Right atrium auricular region (tissue), 2 donors: ENCODE measurements around the gene NSF. TPM values are rescaled to one million over a fixed set of nuclear protein-coding genes. Genes with fewer than 3 reads are reported as not detected.

Experiments used
- DNase-seq: peaks from one replicate; pipeline ENCODE4 v3.0.0-alpha.2; 2019; ENCODE audit warnings: low spot score
- H3K27ac ChIP-seq, 2 donors: fragments of 200-600 bp; sonication (generic); 1 replicate in 1 of 2; 2 replicates in 1 of 2; pipeline ENCODE4 v1.5.1; 2016 to 2019
- H3K27me3 ChIP-seq, 2 donors: fragments of 200-600 bp; sonication (generic); one replicate each; pipeline versions ENCODE4 v1.5.1 to v1.6.0; 2017 to 2019
- H3K36me3 ChIP-seq: fragments of 200-600 bp; sonication (generic); one replicate; pipeline ENCODE4 v1.5.1; 2016
- H3K4me1 ChIP-seq, 2 donors: fragments of 200-600 bp; sonication (generic); one replicate each; pipeline versions ENCODE4 v1.5.1 to v1.6.0; 2017 to 2019
- H3K4me3 ChIP-seq, 2 donors: fragments of 200-600 bp; sonication (generic); 1 replicate in 1 of 2; 2 replicates in 1 of 2; pipeline ENCODE4 v1.5.1; 2017 to 2019; ENCODE audit warnings: mild to moderate bottlenecking in 1 of 2, moderate library complexity in 1 of 2
- H3K9me3 ChIP-seq, 2 donors: fragments of 200-600 bp; sonication (generic); one replicate each; pipeline ENCODE4 v1.5.1; 2019
- total RNA-seq, 2 donors: library from RNA; depleted of rRNA; stranded (reverse); fragments of >200 nt; gene quantifications; one replicate each; pipeline ENCODE4 v1.1.0, GENCODE V29; 2016
- TF ChIP-seq, protein P1 (sequence below), 2 donors: fragments of 200-600 bp; sonication (generic); IDR thresholded peaks; one replicate each; pipeline ENCODE4 v1.5.1; 2019; ENCODE audit warnings: antibody characterized with exemption in 2 of 2

The NSF gene
- total RNA-seq, 2 donors from 2014 or later = 13.1 to 17.8 TPM

DNA sequence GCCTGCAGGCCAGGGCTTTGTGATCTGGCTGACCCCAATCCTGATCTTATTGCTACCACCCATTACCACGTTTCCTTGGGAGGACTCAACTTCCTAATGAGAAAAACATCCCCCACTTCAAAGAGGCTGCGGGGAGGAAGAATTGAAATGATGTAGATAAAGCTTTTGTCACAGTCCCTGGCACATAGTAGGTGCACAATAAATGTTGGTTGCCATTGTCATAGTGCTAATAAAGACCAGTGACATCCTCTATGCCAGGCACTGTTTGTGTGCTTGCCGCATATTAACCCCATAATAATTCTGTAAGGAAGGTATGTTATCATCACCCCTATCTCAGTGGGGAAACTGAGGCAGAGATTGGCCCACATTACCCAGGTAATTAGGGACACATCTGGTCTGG lies 205.6 kb downstream of the NSF start:
- no peak overlapping the region for H3K27ac ChIP-seq
- no peak for DNase-seq
- no peaks in the 10 kb centered on the region for H3K4me1 ChIP-seq
- no peaks in the 10 kb centered on the region for H3K27me3 ChIP-seq
- no peaks in the 10 kb centered on the region for H3K36me3 ChIP-seq
- H3K4me3 ChIP-seq = no peak overlapping the region
- TF ChIP-seq, protein P1, sequence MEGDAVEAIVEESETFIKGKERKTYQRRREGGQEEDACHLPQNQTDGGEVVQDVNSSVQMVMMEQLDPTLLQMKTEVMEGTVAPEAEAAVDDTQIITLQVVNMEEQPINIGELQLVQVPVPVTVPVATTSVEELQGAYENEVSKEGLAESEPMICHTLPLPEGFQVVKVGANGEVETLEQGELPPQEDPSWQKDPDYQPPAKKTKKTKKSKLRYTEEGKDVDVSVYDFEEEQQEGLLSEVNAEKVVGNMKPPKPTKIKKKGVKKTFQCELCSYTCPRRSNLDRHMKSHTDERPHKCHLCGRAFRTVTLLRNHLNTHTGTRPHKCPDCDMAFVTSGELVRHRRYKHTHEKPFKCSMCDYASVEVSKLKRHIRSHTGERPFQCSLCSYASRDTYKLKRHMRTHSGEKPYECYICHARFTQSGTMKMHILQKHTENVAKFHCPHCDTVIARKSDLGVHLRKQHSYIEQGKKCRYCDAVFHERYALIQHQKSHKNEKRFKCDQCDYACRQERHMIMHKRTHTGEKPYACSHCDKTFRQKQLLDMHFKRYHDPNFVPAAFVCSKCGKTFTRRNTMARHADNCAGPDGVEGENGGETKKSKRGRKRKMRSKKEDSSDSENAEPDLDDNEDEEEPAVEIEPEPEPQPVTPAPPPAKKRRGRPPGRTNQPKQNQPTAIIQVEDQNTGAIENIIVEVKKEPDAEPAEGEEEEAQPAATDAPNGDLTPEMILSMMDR (IDR thresholded peaks at IDR 0.05) = no peak
- H3K9me3 ChIP-seq = no peaks in the 10 kb centered on the region

DNA sequence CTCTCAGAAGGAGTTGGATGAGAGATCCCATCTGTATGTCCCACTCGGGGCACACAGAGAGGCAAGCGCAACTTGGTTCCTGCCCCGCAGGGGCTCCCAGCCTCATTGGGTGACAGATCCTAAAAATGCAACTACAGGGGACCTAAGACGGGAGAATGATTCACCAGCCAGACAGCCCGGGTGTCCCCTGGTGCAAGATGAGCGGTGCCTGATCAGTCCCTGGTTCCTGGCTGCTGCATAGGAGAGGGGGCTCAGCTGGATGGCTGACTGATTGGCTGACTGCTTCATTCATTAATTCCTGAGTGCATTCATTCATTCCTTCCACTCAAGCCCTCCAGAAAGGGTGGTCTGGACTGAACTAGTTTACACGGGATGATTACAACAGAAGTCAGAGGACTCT lies 206.1 kb downstream of the NSF start:
- Histone ChIP-seq H3K9me3 (no peaks in the 10 kb centered on the region), H3K27me3 (no peaks in the 10 kb centered on the region), H3K27ac (no peak overlapping the region), H3K4me1 (no peaks in the 10 kb centered on the region), H3K4me3 (no peak overlapping the region), H3K36me3 (no peaks in the 10 kb centered on the region)
- DNase-seq = no peak
- TF ChIP-seq, protein P1 (IDR thresholded peaks at IDR 0.05) = no peak

DNA sequence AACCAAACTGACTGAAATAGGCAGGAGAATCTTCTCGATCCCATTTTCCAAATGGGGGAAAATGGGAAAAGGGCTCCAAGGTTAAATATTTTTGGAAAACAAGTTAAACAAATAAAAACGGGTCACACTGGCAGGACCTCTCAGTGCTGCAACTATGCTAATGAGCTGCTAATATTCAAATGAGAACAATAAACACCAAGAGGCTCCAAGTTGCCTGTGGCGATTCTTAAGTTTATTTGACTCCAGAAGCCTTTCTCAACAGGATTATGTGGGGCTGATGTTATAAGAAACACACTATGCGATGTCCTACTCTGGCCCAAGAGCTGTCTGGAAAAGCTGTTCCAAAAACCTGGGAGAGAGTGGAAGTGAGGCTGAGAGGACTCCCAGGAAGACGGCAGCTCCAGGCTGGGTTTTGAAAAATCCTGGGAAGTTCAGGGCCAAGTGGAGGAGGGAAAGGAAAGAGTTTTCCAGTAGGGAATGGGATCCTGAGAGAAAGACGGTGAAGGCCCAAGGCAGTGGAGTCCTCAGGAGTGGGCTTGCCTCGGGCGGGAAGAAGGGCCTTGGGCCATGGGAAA lies 206.6 kb downstream of the NSF start:
- TF ChIP-seq, protein P1 (IDR thresholded peaks at IDR 0.05) = no peak
- Histone ChIP-seq H3K4me3 (no peak overlapping the region), H3K4me1 (no peaks in the 10 kb centered on the region), H3K27me3 (no peaks in the 10 kb centered on the region), H3K27ac (no peak overlapping the region), H3K36me3 (no peaks in the 10 kb centered on the region), H3K9me3 (no peaks in the 10 kb centered on the region)
- no peak for DNase-seq

DNA sequence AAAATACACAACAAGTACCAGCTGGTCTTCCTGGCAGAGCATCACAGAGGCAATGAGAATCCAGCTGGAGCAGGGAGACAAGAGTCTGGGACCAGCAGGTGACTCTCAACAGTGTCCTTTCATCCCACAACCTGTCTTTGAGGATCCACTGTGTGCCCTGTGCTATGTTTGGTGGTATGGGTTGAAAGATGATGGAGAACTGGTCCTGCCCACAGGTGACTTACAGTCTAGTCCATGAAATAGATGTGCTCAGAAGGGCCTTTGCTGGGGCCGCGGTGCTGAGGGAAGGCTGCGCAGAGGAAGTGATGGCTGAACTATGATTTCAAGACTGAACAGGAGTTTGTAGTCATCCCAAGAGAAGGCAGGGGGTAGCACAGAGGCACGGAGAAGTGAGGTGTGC lies 210.1 kb downstream of the NSF start:
- DNase-seq = no peak
- no peak overlapping the region for H3K4me3 ChIP-seq
- H3K36me3 ChIP-seq = no peaks in the 10 kb centered on the region
- H3K27me3 ChIP-seq = no peaks in the 10 kb centered on the region
- no peaks in the 10 kb centered on the region for H3K4me1 ChIP-seq
- TF ChIP-seq, protein P1 (IDR thresholded peaks at IDR 0.05) = no peak
- no peak overlapping the region for H3K27ac ChIP-seq
- H3K9me3 ChIP-seq = no peaks in the 10 kb centered on the region

DNA sequence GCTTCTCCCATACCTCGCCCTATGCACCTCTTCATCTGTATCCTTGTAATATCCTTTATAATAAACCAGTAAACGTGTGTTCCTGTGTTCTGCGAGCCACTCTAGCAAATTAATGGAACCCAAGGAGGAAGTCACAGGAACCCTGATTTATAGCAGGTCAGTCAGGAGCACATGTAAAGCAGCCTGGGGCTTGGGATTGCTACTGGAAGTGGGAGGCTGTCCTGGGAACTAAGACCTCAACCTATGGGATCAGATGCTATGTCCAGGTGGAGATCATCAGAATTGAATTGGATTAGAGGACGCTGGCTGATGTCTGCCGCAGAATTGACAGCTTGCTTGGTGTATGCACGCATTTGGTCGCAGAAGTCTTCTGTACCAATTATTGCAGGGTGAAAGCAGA lies 212.3 kb downstream of the NSF start:
- Histone ChIP-seq H3K4me1 (no peaks in the 10 kb centered on the region), H3K4me3 (no peak overlapping the region), H3K36me3 (no peaks in the 10 kb centered on the region), H3K9me3 (no peaks in the 10 kb centered on the region), H3K27me3 (no peaks in the 10 kb centered on the region), H3K27ac (no peak overlapping the region)
- TF ChIP-seq, protein P1 (IDR thresholded peaks at IDR 0.05) = no peak
- DNase-seq = no peak

DNA sequence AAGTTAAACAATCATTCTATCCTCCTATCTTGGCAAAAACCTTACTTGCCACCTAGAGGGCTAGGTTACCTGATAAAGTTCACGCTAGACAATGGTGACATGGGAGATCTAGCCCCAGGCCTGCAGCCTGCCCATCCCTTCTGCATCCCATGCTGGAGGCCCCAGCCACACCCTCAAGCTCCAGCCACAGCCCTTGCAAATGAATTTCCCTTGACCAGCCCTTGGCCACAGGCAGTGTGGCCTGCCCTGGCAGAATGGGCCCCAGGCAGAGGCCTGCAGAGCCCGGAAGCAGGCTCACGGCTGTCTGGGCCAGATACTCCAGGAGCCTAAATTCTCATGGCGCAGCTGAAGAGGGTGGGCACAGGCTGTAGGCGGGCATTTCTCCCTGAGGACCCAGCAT lies 213.1 kb downstream of the NSF start:
- Histone ChIP-seq H3K27me3 (no peaks in the 10 kb centered on the region), H3K36me3 (no peaks in the 10 kb centered on the region), H3K27ac (no peak overlapping the region), H3K9me3 (no peaks in the 10 kb centered on the region), H3K4me1 (no peaks in the 10 kb centered on the region), H3K4me3 (no peak overlapping the region)
- no peak for DNase-seq
- TF ChIP-seq, protein P1 (IDR thresholded peaks at IDR 0.05) = no peak
